ENCODE results near the gene DLGAP1. TPM values are rescaled to one million over a fixed set of nuclear protein-coding genes. Genes with fewer than 3 reads are reported as not detected.
A peak's percentile ranks its signal among the peaks of the same experiment; 100 is the strongest.

DLGAP1 gene
- total RNA-seq, 1 experiment from 2014 or later, result 23.0 TPM

- TF ChIP-seq E2F1 (CRISPR knock-in tag; IDR thresholded peaks at IDR 0.05) (no peak), ZNF671 (CRISPR knock-in tag; IDR thresholded peaks at IDR 0.05) (no peak), ATF3 (CRISPR knock-in tag; conservative IDR thresholded peaks at IDR 0.05) (no peak), ZNF121 (CRISPR knock-in tag; IDR thresholded peaks at IDR 0.05) (no peak), CREM (CRISPR knock-in tag; IDR thresholded peaks at IDR 0.05) (no peak)
Measured at GRCh38 chr18:3500016-3500415, 955.1 kb downstream of the DLGAP1 start (continued).

GRCh38 chr18:3499501-3499900 is 955.6 kb downstream of the DLGAP1 start:
- DNase-seq (ENCODE audit: low spot score), result peak; percentile 44
- Mint-ChIP-seq H3K9me3 (no peaks in the 10 kb centered on the region), H3K27me3 (ENCODE audit: low read depth) (peaks cover 10% of the 10 kb centered on the region), H3K36me3 (no peaks in the 10 kb centered on the region), H3K4me3 (peak overlapping the region; percentile 79), H3K27ac (peak overlapping the region; percentile 38; the same call in 1 of the 2 replicates), H3K4me1 (peaks cover 31% of the 10 kb centered on the region)
- no peak for TF ChIP-seq SMAD3 (CRISPR knock-in tag; IDR thresholded peaks at IDR 0.05; ENCODE audit: borderline replicate concordance)
- no peak for TF ChIP-seq E2F5 (CRISPR knock-in tag; IDR thresholded peaks at IDR 0.05)
- no peak for TF ChIP-seq GTF2I (CRISPR knock-in tag; conservative IDR thresholded peaks at IDR 0.05)
- TF ChIP-seq TEAD4 (CRISPR knock-in tag; IDR thresholded peaks at IDR 0.05), result no peak
- no peak for TF ChIP-seq FOXK1 (CRISPR knock-in tag; IDR thresholded peaks at IDR 0.05)
- no peak for TF ChIP-seq RORB (CRISPR knock-in tag; IDR thresholded peaks at IDR 0.05)
- no peak for TF ChIP-seq ZNF281 (CRISPR knock-in tag; IDR thresholded peaks at IDR 0.05)
- no peak for TF ChIP-seq OVOL2 (CRISPR knock-in tag; IDR thresholded peaks at IDR 0.05; ENCODE audit: borderline replicate concordance)
- no peak for TF ChIP-seq RELA (CRISPR knock-in tag; IDR thresholded peaks at IDR 0.05; ENCODE audit: borderline replicate concordance)
- TF ChIP-seq PREB (CRISPR knock-in tag; IDR thresholded peaks at IDR 0.05; ENCODE audit: borderline replicate concordance), result no peak
- no peak for TF ChIP-seq ATF2 (CRISPR knock-in tag; IDR thresholded peaks at IDR 0.05; ENCODE audit: borderline replicate concordance, low read depth)
- no peak for TF ChIP-seq HMGXB4 (CRISPR knock-in tag; IDR thresholded peaks at IDR 0.05)
- TF ChIP-seq ZNF263 (CRISPR knock-in tag; IDR thresholded peaks at IDR 0.05; ENCODE audit: low read depth), result no peak
- no peak for TF ChIP-seq ZNF138 (CRISPR knock-in tag; conservative IDR thresholded peaks at IDR 0.05)
- no peak for TF ChIP-seq TP53 (CRISPR knock-in tag; IDR thresholded peaks at IDR 0.05)
- no peak for TF ChIP-seq TEAD1 (CRISPR knock-in tag; IDR thresholded peaks at IDR 0.05)
- peak; percentile 79 for ATAC-seq
- ChIA-PET CTCF (interaction anchor here (0.8 to 4.3 kb wide), 14 partner anchors 9 to 370 kb away, joined by 3 to 30 read pairs (median 6); no protein-coding TSS in a partner anchor), POLR2A (interaction anchor here (1.3 kb wide), 1 partner anchor 86 kb away, joined by 4 read pairs; no protein-coding TSS in a partner anchor)

Measured in WTC11 (cell line).